HG03039 (cell line): ENCODE results near the gene SMIM24.

Experiments
- ATAC-seq: cut with Tn5 transposase; IDR thresholded peaks from one replicate; pipeline ENCODE4 v1.9.1; 2021; ENCODE audit warnings: mild to moderate bottlenecking, moderate library complexity; ENCODE audit not compliant: unreplicated experiment

SMIM24 gene

DNA sequence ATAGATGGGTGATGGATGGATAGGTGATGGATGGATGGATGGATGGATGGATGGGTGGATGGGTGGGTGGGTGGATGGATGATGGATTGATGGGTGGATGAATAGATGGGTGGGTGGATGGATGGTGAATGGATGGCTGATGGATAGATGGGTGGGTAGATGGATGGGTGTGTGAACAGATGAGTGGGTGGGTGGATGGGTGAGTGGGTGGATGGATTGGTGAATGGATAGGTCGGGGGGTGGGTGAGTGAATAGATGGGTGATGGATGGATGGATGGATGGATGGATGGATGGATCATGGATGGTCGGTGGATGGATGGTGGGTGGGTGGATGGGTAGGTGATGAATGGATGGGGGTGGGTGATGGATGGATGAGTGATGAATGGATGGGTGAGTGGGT is 3.5 kb downstream of the SMIM24 start:
- ATAC-seq: no peak

DNA sequence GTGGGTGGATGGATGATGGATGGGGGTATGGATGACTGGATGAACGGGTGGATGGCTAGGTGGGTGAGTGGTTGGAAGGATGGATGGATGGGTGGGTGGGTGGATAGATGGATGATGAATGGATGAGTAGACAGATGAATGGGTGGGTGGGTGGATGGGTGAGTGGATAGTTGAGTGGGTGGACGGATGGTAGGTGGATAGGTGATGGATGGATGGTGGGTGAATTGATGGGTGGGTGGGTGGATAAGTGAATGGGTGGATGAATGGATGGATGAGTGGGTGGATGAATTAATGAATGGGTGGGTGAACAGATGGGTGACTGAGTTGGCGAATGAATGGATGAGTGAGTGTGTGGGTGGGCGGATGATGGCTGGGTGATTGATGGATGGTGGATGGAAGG is 4.9 kb downstream of the SMIM24 start:
- no peak for ATAC-seq

DNA sequence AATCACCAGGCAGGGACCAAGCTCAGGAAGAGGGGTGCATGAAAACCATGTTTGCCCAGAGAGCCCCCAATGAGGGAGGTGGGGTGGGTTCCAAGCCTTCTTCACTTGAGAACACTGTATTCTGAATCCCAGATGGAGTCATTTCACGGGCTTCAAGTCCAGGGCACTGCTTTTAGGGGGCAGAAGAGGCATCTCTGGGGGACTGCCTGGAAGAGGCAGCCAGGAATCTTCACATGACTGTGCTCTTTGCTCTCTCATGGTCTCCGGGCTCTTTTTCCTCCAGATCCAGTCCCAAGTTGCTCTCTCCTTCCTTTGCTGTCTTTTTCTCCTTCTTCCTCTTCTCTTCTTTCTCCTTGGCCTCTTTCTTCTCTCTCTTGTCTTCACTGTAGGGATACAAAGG is 5.7 kb downstream of the SMIM24 start:
- ATAC-seq: no peak

DNA sequence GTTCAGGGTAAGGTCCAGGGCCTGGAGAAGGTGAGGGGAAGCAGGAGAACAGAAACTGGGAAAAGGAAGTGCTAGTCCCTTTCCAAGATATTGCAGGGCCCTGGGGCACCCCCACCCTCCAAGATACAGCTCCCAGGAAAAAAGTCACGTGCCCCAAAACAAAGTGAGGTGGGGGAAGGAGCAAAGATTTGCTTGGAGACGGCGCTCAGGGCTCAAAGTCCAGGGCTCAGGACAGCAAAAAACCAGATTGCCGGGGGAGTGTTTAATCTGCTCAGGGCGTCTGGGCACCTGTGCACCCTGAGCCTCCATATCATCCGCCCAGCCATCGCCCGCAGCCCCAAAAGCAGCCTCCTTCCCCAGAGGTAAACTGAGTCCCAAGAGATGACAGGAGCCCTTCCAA is 6.3 kb downstream of the SMIM24 start:
- ATAC-seq: no peak

DNA sequence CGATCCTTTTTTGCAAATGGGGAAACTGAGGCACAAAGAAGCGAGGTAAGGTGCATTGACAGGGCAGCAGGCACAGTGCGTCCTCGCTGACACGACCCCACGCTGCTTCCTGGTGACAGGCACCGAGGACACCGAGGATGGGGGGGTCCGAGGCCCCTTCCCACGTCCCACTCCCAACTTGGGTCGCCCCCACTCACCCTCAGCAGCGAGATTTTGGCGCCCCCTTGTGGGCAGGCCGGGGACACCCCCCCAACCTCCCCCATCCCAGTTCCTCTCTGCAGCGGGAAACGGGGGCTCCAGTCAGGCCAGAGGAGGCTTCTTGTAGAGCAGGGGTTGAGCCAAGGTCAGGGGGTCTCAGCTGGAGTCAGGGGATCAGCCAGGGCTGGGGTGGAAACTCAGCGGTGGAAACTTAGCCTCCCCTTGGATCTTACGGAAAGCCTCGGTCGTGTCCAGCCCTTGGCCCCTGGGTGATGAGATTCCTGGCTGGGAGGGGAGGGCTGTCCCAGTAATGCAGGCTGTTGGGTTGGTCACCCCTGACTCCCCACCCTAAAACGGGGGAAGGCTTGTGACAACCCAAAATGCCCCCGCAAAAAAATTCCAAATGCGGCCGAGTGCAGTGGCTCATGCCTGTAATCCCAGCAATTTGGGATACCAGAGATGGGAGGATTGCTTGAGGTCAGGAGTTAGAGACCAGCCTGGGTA is 8.2 kb downstream of the SMIM24 start:
- ATAC-seq: no peak

DNA sequence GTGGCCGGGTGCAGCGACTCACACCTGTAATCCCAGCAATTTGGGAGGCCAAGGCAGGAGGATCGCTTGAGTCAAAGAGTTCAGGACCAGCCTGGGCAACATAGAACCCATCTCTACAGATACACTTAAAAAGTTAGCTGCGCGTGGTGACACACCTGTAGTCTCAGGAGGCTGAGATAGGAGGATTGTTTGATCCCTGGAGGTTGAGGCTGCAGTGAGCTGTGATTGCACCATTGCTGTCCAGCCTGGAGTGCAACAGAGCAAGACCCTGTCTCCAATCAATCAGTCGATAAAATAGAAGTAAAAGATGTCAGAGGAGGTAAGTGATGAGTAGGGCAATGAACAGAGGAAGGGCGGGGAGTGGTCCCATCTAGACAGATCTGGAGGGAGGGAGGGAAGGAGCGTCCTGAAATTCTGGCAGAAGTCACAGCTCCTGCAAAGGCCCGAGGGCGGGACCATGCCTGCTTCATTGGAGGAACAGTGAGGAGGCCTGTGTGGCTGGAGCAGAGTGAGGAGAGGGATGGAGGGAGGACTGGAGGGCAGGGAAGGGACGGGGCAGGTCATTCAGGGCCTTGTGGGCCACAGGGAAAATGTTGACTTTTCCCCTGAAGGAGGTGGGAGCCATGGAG is 9.7 kb downstream of the SMIM24 start:
- no peak for ATAC-seq

DNA sequence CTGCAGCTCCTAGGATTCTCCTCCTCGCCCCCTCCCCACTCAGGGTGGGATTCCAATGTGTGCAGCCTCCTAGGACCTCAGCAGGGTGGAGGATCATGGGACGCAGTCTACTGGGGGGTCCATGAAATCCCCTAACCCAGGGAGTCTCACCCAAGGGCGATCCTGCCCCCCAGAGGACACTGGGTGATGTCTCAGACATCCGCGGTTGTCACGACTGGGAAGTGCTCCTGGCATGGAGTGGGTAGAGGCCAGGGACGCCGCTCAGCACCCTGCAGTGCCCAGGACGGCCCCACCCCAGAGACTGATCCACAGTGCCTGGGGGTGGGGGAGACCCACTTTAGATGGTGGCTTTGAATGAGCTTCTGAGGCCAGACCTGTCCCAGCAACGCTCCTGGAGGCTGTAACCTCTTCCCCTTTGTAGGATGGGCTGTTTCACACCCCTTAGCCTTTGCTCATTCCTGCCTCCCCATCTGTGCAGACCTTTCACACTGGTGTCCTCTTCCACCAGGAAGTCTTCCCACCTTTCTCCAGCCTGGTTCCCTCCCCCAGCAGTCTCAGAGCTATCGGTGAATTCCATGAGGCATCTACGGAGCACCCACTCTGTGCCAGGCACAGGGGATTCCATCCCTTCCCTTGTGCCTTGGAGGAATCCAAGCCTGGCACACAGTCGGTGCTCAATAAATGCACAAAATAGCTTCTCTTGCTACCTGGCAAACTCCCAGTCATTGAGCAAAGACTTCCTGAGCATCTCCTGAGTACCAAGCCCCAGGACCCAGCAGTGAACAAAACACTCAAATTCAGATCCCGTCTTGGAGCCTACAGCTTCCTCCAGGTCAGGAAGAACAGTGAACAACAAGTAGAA is 10.5 kb downstream of the SMIM24 start:
- no peak for ATAC-seq

DNA sequence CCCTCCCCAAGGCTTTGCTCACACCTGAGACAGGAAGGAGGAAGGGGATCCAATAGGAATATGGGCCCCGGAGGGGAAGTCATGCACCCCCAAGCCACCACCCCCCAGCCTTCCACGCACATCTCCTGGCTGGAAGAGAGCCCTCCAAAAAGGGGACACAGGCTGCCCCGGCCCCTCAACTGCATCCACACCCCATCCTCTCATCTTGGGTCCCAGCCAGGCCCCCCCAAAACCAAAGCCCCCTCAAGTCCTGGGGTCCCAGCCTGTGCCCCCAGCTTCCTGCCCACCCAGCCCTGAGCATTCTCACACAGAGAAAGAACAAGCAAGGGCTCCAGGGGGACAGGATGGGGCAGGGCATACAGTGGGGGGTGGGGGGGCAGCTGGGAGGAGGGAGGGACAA is 12.1 kb downstream of the SMIM24 start:
- no peak for ATAC-seq

DNA sequence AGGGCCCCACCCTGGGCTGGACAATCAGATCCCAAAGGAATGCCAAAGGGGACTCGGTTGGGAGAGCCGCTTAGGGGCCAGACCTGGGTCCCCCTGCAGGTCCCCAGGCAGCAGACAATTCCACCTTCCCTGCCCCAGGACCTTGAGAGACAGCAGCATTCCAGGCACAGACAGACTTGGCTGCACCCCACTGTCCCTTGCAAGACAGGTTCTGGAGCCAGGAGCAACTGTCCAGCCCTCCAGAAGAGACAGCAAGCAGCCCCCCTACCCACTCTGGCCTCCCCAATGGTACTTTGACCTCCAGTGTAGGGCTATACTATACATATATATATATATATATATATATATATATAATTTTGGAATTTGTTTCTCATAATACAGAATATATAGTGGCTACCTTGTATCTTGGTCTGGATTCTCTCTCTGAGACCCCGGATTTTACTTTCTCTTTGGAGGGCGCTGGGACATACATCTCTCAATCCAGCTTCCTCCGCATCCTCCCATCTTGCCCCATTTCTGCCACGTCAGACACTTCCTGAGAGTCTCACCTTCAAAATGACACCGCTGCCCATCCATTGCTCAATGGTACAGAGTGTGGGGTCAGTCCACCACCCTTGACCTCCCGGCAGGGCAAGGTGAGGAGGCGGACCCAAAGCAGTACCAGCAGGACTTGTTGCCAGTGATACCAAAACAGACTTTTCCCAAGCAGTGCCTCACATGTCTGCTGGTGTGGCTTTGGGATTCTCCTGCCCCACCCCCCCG is 12.7 kb downstream of the SMIM24 start:
- no peak for ATAC-seq

DNA sequence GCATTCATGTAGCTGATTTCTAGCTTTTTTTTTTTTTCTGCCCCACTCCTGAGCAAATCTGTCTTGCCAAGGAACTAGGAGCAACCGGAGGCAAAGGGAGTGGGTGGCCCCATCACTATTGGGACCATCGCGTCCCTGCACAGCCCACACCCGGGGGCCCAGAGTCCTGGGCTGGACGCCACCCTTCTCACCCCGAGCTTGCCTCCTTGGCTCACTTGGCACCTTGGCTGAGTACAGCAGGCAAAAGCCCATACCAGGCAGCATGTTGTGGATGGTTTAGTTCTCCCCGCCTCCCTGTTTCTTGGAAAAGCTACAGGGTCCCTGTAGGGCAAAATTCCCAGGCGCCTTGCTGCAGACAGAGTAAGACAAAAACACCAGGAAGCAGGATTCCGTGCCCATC is 13.7 kb downstream of the SMIM24 start:
- no peak for ATAC-seq

DNA sequence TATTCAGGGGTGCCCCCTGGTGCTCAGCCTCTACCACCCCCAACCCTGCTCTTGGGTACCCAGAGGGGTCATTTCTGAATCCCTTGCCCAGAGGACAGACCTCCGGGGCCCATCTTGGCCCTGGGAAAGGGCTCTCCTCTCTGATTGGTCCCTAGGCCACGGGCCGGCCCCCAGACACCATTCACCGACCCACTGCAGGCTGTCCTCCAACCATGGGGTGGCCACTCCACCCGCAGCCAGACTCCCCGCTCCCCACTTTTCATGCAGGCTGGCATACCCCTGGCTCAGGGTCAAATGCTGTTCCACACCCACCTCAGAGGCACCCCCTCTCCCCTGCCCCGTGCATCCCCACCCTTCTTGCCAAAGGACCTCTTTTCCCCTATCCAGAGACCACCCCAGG is 14.8 kb downstream of the SMIM24 start:
- no peak for ATAC-seq

DNA sequence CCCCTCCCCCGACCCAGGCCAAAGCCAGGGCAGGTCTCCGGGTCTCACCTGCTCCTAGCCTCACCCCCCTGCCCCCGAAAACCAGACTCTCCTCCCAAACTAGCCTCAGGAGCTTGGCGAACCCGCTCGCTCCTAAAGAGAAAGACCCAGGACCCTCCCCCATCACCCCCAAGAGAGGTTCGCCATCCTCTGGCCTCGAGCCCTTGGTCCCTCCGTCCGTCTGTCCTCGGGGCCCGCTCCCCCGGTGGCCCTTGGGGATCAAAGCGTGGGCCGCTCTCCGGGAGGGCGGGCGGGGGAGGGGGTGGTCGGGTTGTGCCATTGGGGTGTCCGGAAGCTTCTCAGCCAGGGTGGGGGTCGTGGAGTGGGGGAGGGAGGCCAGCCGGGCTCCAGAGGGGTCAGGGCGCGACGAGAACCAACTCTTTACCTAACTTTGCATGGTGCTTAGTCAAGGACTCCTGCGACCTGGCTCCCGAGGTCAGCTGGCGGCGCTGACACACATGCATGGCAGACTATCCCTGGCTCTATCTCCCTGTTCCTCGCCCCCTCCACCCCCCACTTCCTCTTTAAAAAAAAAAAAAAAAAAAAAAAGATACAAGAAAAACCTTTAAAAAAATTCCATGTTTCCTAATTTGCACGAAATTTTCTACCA is 15.6 kb downstream of the SMIM24 start:
- no peak for ATAC-seq

DNA sequence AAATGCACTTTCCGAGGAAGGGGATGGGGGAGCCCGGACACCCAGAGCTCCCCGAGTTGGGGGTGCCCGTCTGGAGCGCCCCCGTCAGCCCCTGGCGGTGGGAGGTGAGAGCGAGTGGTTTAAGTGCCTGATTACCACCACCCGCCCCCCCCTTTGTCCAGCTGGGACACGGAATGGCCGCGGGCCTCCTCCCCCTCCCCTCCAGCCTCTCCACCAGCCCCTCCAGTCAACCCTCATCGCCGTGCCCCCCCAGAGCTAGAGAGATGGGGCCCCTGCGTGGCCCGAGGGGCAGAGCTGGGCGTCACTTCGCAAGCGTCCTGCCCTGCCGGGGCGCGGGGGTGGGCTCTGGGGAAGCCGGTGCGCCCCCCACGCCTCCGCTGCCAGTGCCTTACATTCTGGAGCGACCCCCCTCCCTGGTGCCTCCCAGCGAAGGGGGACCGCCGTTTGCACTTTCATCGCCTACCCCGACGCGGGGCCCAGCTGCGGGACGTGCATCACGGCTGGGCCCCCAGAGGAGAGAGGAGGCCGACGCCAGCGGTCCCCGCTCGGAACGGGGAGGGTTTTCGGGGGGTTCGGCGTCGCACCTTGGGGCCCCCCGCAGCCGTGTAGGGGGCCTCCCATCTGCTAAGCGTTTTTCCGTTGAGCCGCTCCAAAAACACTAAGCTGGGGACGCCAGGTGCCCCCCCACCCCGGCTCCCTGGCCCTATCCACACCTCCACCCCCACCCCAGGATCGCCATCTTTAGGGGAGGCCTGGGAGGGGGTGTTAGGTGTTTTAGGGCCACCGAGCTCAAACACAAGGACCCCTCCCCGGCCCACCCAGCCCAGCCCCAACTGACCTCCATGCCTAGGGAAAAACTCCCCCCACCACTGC is 16.4 kb downstream of the SMIM24 start:
- ATAC-seq: no peak

DNA sequence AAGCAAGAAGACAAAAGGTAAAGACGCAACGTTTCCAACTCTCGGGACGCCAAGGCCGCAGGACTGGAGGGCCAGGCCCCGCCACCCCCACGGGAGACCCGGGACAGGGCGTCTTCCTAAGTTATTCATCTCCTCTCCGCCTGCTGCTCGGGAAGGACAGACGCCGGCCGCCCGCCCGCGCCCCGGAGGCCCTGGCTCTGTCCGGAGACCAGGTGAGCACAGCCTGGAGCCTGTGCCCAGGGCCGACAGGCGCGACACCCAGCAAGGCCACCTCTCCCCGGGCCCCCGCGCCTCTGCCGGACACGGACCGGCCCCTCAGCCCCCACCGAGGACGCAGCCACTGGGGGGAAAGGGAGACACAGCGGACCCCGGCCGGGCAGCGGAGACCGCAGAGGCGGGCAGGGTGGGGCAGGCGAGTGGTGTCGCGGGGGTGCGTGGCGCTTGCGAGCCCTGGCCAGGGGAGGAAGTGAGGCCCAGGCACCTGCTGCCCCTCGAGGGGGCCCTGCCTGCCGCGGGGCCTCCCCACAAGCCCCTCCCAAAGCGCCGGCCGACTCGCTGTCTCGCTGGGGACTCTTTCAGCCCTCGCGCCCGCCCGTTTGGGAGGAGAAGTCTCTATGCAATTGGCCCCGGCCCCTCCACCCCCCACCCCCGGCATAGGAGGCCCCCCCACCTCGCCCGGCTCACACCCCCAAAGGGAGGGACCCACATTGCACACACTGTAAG is 17.2 kb downstream of the SMIM24 start:
- no peak for ATAC-seq

DNA sequence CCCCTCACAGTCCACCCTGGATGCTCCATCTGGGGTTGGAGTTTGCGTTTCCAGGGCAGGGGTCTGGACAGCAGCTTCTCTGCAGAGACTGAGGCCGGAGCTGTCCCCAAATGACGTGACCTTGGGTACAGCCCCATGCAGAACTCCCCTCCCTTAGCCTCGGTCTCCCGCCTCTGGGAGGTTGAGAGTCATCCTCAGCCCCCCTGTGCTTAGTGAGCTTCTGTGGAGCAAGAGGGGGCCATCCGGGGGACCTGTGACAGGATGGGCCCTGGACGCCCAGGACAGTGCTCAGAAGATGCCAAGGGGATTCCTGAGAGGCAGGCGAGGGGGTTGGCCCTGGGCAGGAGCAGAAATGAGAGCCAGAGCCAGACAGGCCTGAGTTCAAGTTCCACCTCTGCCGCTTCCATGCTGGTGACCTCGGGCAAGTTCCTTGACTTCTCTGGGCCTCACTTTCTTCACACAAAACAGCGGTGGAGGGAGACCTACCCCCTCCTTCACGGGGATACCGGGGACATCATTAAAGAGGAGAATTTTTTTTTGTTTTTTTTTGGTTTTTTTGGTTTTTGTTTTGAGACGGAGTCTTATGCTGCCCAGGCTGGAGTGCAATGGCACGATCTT is 20.3 kb downstream of the SMIM24 start:
- no peak for ATAC-seq

DNA sequence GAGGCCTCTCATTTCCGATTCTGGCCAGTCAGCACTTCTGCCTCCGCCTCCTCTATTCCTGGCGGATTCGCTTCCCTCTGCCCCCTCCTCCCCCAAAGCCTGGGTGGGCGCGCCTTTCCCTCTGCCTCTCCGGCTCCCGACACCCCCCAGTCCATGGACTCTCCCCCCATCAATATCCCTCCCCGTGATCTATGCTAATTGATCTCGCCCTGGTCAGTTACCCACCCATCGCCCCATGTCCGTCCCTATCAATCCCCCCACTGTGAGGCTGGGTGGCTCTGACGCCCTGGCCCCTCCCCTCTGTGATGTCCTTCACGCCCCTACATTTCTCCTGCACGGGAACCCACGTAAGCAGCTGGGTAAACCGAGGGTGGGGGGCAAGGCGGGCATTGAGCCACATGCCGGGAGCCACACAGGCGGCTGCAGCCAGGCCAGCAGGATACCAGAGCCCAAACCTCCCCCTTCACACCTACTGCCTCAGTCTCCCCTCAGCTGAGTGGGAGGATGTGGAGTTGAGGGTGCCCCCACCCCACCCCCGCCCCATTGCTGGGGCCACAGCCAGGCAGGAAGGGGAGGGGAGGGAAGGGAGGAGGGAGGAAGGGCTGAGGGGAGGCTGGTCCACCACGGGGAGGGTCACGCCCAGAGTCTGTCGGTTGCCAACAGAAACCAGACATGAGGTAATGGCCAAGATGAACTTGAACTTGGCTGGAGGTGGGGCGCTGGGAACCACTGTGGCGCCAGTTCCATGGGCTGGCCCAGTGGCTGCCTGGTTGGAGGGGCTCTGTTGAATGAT is 21.0 kb downstream of the SMIM24 start:
- no peak for ATAC-seq

DNA sequence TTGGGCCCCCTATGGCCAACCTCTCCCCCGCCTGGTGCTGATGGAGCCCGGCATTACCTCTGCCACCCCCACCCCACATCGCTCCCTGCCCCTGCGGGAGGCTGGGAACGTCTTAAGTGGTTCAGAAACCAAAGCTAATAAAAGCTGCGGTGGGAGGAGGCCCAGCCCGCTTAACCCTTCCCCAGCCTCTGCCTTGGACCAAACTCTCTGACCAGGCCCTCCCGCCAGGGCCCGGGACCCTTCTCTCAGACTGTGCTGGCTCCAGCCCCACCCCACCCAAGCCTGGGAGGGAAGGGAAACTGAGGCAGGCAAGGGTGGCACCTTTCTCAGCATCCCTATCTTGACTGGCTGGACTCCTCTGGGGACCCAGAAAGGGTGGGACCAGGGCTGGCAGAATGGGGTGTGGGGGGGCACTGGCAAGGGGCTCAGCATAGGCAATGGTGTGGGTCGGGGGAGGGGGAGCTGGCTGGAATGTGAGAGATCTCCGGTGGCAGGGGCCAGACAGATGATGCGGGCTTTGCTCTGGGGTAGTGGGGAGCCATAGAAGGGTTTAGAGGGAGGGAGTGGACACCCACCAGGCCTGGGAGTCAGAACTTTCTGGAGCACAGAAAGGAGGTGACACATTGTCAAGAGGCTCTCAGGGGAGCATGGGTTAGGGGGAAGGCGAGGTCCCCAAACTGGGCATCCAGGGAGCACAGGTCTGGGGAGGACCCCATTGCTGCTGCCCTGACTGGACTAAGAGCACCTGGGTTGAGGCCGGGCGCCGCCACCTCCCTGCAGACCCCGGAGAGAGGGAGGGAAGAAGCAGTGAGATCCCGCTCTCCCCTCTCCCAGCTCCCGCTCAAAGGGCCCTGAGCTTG is 21.9 kb downstream of the SMIM24 start:
- no peak for ATAC-seq
